Thymus (tissue), 11 donors: ENCODE measurements around the gene SH3TC1. TPM values are rescaled to one million over a fixed set of nuclear protein-coding genes. Genes with fewer than 3 reads are reported as not detected.

ENCODE experiments used
- DNase-seq, 9 donors: peaks; one replicate each; pipeline ENCODE4 v3.0.0-alpha.2; 2013; ENCODE audit warnings: low spot score in 9 of 9, low read depth in 6 of 9, missing footprints in 1 of 9
- H3K27ac ChIP-seq, 2 donors: one replicate each; pipeline ENCODE4 v1.5.1; 2013; ENCODE audit warnings: control low read depth in 1 of 2, low read depth in 1 of 2, low read length in 1 of 2, mild to moderate bottlenecking in 1 of 2, moderate library complexity in 1 of 2
- H3K27me3 ChIP-seq, 2 donors: one replicate each; pipeline ENCODE4 v1.5.1; 2013; ENCODE audit warnings: low read length in 1 of 2; ENCODE audit not compliant: control insufficient read depth in 2 of 2, insufficient read depth in 1 of 2
- H3K36me3 ChIP-seq, 2 donors: one replicate each; pipeline ENCODE4 v1.5.1; 2013; ENCODE audit warnings: low read length in 1 of 2, mild to moderate bottlenecking in 1 of 2, moderate library complexity in 1 of 2; ENCODE audit not compliant: control insufficient read depth in 2 of 2, insufficient read depth in 2 of 2
- H3K4me1 ChIP-seq, 2 donors: one replicate each; pipeline ENCODE4 v1.5.1; 2013; ENCODE audit warnings: low read length in 2 of 2; ENCODE audit not compliant: control insufficient read depth in 2 of 2, insufficient read depth in 2 of 2
- H3K4me3 ChIP-seq, 2 donors: one replicate each; pipeline ENCODE4 v1.5.1; 2013; ENCODE audit warnings: low read length in 2 of 2, control low read depth in 1 of 2, mild to moderate bottlenecking in 1 of 2
- H3K9me3 ChIP-seq, 2 donors: one replicate each; pipeline ENCODE4 v1.5.1; 2013; ENCODE audit warnings: low read length in 1 of 2, mild to moderate bottlenecking in 1 of 2; ENCODE audit not compliant: control insufficient read depth in 2 of 2, insufficient read depth in 1 of 2
- WGBS: extraction: QIAGEN DNeasy Blood & Tissue Kit; methylation state at CpG from one replicate; pipeline ENCODE4 v1.1.7; 2013; 5-methylcytosine and 5-hydroxymethylcytosine counted together
- polyA plus RNA-seq: library from polyadenylated mRNA; stranded (reverse); fragments of 200-250 nt; gene quantifications from one replicate; pipeline ENCODE4 v1.2.3, GENCODE V29; 2013
- total RNA-seq: library from RNA; stranded (reverse); fragments of 120-200 nt; gene quantifications from one replicate; pipeline ENCODE4 v1.2.4, GENCODE V29; 2013
- donor health status: healthy.

SH3TC1 gene
- total and polyA plus RNA-seq, 2 donors, result 114 to 146 TPM

DNA sequence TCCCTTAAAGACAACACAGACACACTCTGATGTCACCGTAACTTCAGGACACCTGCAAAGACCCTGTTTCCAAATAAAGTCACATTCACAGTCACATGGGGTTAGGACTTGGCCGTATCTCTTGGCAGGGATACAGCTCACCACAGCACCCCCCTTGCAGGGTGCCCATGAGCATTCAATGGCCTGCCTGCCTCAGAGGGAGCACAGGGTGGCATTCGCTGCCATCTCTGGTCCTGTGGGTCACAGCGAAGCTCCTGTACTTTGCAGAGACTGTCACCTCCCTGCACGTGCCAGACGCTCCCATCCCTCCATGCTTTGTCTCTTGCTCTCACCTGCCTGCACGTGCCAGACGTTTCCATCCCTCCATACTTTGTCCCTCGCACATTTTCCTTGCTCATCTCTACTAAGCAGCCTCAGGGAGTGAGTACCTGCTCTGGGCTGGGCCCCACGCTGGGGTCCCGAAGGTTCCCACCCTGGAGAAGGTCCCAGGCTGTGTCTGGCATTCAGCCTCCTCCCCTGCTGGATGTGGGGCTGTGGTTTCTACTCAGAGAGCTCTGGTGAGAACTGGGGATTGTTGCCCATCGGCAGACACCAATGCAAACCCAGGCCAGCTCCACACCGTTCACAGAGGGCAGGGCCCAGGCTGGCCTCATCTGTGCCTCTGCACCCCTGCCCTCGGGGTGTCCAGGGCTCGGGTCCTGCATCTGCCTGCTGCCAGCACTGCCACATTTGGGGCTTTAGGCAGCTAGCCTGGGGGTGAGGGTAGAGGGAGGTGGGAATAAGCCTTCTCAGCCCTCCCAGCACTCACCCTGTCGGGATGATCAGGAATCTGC, 86.3 kb downstream of the SH3TC1 start:
- H3K36me3 ChIP-seq, result no peaks in the 10 kb centered on the region
- H3K9me3 ChIP-seq, result peaks cover 0 to 1% of the 10 kb centered on the region in 2 donors
- no peaks in the 10 kb centered on the region for H3K27me3 ChIP-seq
- 87% methylated on average over 16 of the region's 16 CpGs for WGBS
- no peak for DNase-seq
- no peak overlapping the region for H3K4me3 ChIP-seq
- peaks cover 0 to 4% of the 10 kb centered on the region in 2 donors for H3K4me1 ChIP-seq
- H3K27ac ChIP-seq, result no peak overlapping the region

DNA sequence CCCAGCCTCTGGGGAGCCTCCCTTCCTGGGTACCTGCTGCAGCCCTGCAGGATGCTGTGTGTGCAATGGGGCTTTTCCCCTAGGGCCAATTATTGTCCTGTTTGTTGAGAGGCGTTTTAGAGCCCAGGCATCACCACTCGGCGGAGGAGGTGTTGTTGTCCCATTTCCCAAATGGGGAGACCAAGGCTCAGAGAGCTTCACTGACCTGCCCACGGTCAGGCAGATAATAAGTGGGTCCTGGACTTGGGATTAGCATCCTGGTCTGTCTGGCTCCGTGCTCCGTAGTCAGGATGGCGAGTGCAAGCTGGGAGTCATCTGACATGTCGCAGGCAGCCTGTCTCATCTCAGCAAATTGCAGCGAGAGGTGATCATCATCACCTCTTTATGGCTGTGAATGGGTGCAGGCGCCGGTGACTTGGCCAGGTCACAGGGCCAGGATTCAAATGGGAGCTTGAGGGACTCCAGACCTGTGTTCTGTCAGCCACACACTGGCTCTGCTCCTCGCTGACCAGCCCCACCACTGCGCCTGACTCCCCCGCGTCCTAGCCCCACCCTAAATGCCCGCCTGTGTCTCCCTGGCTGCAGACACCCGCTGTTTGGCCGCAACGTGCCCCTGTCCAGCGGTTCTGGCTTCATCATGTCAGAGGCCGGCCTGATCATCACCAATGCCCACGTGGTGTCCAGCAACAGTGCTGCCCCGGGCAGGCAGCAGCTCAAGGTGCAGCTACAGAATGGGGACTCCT, 87.1 kb downstream of the SH3TC1 start:
- Histone ChIP-seq H3K4me3 (no peak overlapping the region), H3K36me3 (no peaks in the 10 kb centered on the region), H3K27ac (no peak overlapping the region), H3K9me3 (peaks cover 0 to 1% of the 10 kb centered on the region in 2 donors), H3K27me3 (no peaks in the 10 kb centered on the region), H3K4me1 (peaks cover 0 to 4% of the 10 kb centered on the region in 2 donors)
- DNase-seq, result no peak
- 97% methylated on average over 23 of the region's 23 CpGs for WGBS

DNA sequence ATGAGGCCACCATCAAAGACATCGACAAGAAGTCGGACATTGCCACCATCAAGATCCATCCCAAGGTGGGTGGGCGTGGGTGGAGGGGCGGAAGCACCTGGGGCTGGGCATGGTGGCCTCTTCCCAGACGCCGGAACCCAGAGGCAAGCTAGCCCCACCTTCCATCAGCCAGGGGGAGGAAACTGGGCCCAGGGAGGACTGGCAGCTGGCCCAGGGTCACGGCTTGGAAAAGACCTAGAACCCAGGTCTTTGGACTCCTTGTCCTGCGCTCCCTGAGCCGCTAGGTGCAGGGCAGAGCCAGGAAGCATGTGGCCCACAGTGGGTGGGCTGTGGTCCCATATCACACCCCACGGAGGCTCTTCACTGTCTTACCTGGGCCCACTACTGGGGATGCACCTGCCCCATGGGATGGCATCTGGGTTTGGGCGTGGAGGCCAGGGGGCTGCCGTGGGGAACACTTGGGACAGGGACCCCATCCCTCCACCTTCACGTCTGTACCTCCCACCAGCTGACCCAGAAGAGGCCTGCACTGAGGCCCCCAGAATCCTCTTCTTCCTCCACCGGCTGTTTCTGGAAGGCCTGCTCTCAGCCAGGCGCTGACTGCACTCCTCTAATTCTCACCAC, 87.7 kb downstream of the SH3TC1 start:
- Histone ChIP-seq H3K9me3 (peaks cover 0 to 1% of the 10 kb centered on the region in 2 donors), H3K27me3 (no peaks in the 10 kb centered on the region), H3K27ac (no peak overlapping the region), H3K4me1 (peaks cover 0 to 4% of the 10 kb centered on the region in 2 donors), H3K36me3 (no peaks in the 10 kb centered on the region), H3K4me3 (no peak overlapping the region)
- WGBS, result 95% methylated on average over 15 of the region's 15 CpGs
- no peak for DNase-seq

DNA sequence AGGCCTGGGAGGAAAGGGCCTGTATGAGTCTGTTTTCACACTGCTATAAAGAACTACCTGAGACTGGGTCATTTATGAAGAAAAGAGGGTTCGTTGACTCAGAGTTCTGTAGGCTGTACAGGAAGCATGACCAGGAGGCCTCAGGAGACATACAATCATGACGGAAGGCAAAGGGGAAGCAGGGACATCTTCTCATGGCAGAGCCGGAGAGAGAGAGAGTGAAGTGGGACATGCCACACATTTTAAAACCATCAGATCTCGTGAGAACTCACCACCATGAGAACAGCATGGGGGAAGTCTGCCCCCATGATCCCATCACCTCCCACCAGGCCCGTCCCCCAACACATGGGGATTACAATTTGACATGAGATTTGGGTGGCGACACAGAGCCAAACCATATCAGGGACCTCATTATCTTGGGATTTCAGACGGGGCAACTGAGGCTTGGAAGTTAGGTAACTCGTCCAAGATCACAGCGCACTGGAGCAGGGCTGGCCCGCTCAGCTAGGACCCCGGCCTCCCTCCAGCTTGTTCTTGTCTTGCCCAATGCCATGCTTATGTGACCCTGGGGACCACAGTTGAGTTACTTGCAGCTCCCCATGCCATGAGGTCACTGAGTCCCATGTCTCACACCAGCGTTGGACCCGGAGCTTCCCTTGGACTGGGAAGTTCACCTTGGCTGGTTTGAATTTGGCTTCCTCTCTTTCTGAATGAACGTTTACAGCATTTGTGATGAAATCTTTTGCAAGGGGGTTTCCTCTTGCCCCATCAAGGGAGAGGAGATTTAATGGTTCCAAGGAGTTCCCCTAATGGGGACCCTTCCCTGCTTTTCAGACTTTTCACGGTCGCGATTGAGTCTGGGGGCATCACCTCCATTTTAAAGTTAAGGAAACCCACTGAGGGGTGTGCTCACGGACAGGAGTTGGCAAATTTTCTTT, 88.5 kb downstream of the SH3TC1 start:
- Histone ChIP-seq H3K36me3 (no peaks in the 10 kb centered on the region), H3K4me3 (no peak overlapping the region), H3K9me3 (peaks cover 0 to 1% of the 10 kb centered on the region in 2 donors), H3K27ac (no peak overlapping the region), H3K27me3 (no peaks in the 10 kb centered on the region), H3K4me1 (peaks cover 0 to 4% of the 10 kb centered on the region in 2 donors)
- no peak for DNase-seq
- 97% methylated on average over 18 of the region's 18 CpGs for WGBS

DNA sequence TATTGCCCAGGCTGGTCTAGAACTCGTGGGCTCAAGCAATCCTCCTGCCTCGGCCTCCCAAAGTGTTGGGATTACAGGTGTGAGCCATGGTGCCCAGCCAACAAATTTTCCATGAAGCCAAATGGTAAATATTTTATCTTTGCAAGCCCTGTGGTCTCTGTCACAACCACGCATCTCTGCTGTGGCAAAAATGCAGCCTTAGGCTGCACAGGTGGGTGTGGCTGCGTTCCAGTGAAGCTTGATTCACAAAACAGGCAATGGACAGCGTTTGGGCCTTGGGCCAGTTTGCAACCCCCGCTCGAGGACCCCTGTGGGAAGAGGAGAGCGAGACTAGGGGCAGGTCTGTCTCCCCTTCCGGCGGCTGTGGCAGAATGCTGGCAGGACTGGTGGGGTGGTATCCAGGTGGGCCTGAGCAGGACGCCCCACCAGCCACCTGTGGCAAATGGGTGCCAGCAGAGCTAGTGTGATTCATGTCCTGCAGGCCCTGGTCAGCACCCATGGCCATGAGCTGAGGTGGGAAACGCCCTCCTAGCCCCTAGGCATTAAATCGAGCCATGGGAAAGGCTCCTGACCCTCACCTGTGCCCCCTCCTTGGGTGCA, 90.2 kb downstream of the SH3TC1 start:
- Histone ChIP-seq H3K27ac (no peak overlapping the region), H3K36me3 (no peaks in the 10 kb centered on the region), H3K27me3 (no peaks in the 10 kb centered on the region), H3K9me3 (peaks cover 0 to 1% of the 10 kb centered on the region in 2 donors), H3K4me3 (no peak overlapping the region), H3K4me1 (no peaks in the 10 kb centered on the region)
- 85% methylated on average over 13 of the region's 13 CpGs for WGBS
- no peak for DNase-seq

DNA sequence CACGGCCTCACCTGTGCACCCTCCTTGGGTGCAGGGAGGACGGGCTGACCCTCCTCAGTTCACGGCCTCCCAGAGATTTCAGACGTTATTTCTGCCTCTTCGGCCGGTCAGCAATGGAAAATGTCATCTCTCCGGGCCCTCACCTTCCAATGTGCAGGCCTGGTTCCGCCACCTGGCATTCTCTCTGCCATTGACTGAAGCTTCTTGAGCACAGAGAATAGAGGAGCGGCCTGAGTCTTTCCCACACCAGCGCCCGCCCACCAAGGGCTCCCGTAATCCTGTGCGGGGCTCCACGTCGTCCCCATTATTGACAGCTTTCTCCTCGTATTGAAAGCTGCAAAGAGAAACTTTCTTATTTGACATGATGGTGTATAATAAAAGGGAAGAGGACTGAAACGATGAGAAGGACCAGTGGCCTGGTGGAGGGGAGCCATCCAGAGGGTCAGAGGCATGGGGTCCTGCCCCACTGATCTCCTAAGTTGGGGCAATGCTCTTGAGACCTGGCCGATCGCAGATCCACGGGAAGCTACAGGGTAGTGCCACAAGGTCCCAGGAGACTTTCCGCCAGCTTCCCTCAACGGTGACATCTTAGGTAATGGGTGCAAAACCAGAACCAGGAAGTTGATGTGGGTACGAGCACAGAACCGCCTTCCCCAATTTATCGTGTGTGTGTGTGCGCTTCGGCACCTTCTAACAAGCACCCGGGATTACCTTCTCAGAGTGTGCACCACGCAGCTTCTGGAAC, 91.0 kb downstream of the SH3TC1 start:
- WGBS, result 94% methylated on average over 29 of the region's 29 CpGs
- Histone ChIP-seq H3K4me1 (no peaks in the 10 kb centered on the region), H3K27me3 (no peaks in the 10 kb centered on the region), H3K9me3 (peaks cover 0 to 1% of the 10 kb centered on the region in 2 donors), H3K27ac (no peak overlapping the region), H3K4me3 (no peak overlapping the region), H3K36me3 (no peaks in the 10 kb centered on the region)
- no peak for DNase-seq

DNA sequence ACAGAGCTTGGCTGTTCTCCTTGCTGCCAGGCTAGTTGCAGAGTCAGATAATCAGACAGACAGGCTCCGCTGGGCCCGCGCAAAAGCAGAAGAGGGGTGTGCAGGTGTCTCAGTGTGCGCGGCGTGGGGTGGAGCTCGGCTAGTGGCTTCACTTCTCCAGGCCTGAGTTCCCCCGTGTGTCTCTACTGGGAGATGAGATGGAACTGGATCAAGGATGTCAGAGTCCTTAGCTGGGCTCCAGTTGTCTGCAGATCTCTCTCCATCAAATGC, 91.5 kb downstream of the SH3TC1 start:
- DNase-seq, result no peak
- Histone ChIP-seq H3K27ac (no peak overlapping the region), H3K9me3 (peaks cover 0 to 1% of the 10 kb centered on the region in 2 donors), H3K4me1 (no peaks in the 10 kb centered on the region), H3K4me3 (no peak overlapping the region), H3K27me3 (no peaks in the 10 kb centered on the region), H3K36me3 (no peaks in the 10 kb centered on the region)
- WGBS, result 80% methylated on average over 8 of the region's 8 CpGs
